ENCODE data around the gene PAPOLB. TPM values are rescaled to one million over a fixed set of nuclear protein-coding genes. Genes with fewer than 3 reads are reported as not detected.

PAPOLB gene
- total and polyA plus RNA-seq, 2 of the 8 experiments (the other 6 are each of a cell fraction or from before 2014, with no cell fraction given) = 0.02 to 0.15 TPM

Small RNA genes lying within 50 kb of the gene (small RNA-seq; reads per million reads assigned to genes)
- gene RF00019 (ENCODE audit: insufficient read depth) = not detected

Other genes starting within 250 kb of the PAPOLB start
- gene FOXK1, start 179.7 kb downstream of the PAPOLB start, total RNA-seq (2021; fragmentation: NEBNext Ultra II Directional; extraction: Animal tissue kit (Norgen Biotek cat#: 25700)) = 8.5 and 8.6 TPM in 2 replicates
- 2.0 and 2.5 TPM in 2 replicates for gene FOXK1, start 179.7 kb downstream of the PAPOLB start, polyA plus RNA-seq (2011; rRNA removed)
- gene AP5Z1, start 86.4 kb downstream of the PAPOLB start, total RNA-seq (2021; fragmentation: NEBNext Ultra II Directional; extraction: Animal tissue kit (Norgen Biotek cat#: 25700)) = 21.9 and 24.7 TPM in 2 replicates
- 24.0 and 34.3 TPM in 2 replicates for gene AP5Z1, start 86.4 kb downstream of the PAPOLB start, polyA plus RNA-seq (2011; rRNA removed)
- gene RADIL, start 21.7 kb upstream of the PAPOLB start, total RNA-seq (2021; fragmentation: NEBNext Ultra II Directional; extraction: Animal tissue kit (Norgen Biotek cat#: 25700)) = 5.0 and 5.4 TPM in 2 replicates
- 5.4 and 7.6 TPM in 2 replicates for gene RADIL, start 21.7 kb upstream of the PAPOLB start, polyA plus RNA-seq (2011; rRNA removed)
- gene MMD2, start 97.2 kb upstream of the PAPOLB start, total RNA-seq (2021; fragmentation: NEBNext Ultra II Directional; extraction: Animal tissue kit (Norgen Biotek cat#: 25700)) = not detected in 2 replicates
- gene MMD2, start 97.2 kb upstream of the PAPOLB start, polyA plus RNA-seq (2011; rRNA removed) = 0.08 and 0.14 TPM in 2 replicates
- 16.1 and 18.2 TPM in 2 replicates for gene RBAK, start 183.8 kb upstream of the PAPOLB start, total RNA-seq (2021; fragmentation: NEBNext Ultra II Directional; extraction: Animal tissue kit (Norgen Biotek cat#: 25700))
- 1.3 and 1.9 TPM in 2 replicates for gene RBAK, start 183.8 kb upstream of the PAPOLB start, polyA plus RNA-seq (2011; rRNA removed)

All from H1 (cell line).